ENCODE results near the gene CENPP. TPM values are rescaled to one million over a fixed set of nuclear protein-coding genes. Genes with fewer than 3 reads are reported as not detected.

CENPP gene
- total RNA-seq, 1 experiment from 2014 or later = 15.6 TPM

GRCh38 chr9:92639791-92640271 lies 314.1 kb downstream of the CENPP start:
- ChIA-PET CTCF (no interaction called here), POLR2A (ENCODE audit: low non-redundant PET) (no interaction called here)
- no TSS peak for BruUV-seq (replicated peaks)
- H3K36me3 ChIP-seq (ENCODE audit: insufficient read depth, low read length, poor library complexity, severe bottlenecking) = peaks cover 39% of the 10 kb centered on the region
- H3K27ac ChIP-seq (ENCODE audit: low read depth, low read length, poor library complexity, severe bottlenecking) = no peak overlapping the region
- intact Hi-C loops (cut with micrococcal nuclease; ENCODE audit: unreplicated experiment) = no loop called here
- no peaks in the 10 kb centered on the region for H3K27me3 ChIP-seq (replicated peaks; ENCODE audit: insufficient read depth, low read depth, low read length, poor library complexity)
- TF ChIP-seq CTCF (conservative IDR thresholded peaks at IDR 0.05; ENCODE audit: low read depth, low read length) = no peak
- no peak for TF ChIP-seq EZH2 (IDR thresholded peaks at IDR 0.05; ENCODE audit: borderline replicate concordance, low read depth, low read length, poor library complexity, severe bottlenecking)
- no peak overlapping the region for H3K4me3 ChIP-seq (ENCODE audit: low read depth, low read length, poor library complexity, severe bottlenecking)
- no peak for DNase-seq (ENCODE audit: low spot score)
- H3K4me1 ChIP-seq (ENCODE audit: insufficient read depth, low read length, poor library complexity, severe bottlenecking) = no peaks in the 10 kb centered on the region
- no peaks in the 10 kb centered on the region for H3K9me3 ChIP-seq (ENCODE audit: low read depth, low read length, poor library complexity, severe bottlenecking)

- peaks cover 39% of the 10 kb centered on the region for H3K36me3 ChIP-seq (ENCODE audit: insufficient read depth, low read length, poor library complexity, severe bottlenecking)
- no TSS peak for BruUV-seq (replicated peaks)
- CTCF ChIA-PET = no interaction called here
Measured at GRCh38 chr9:92640398-92641091, 314.8 kb downstream of the CENPP start.

GRCh38 chr9:92641092-92641809 lies 315.5 kb downstream of the CENPP start:
- CTCF ChIA-PET = no interaction called here

More at GRCh38 chr9:92640398-92641091, 314.8 kb downstream of the CENPP start:
- Histone ChIP-seq H3K27me3 (replicated peaks; ENCODE audit: insufficient read depth, low read depth, low read length, poor library complexity) (no peaks in the 10 kb centered on the region), H3K4me1 (ENCODE audit: insufficient read depth, low read length, poor library complexity, severe bottlenecking) (no peaks in the 10 kb centered on the region), H3K9me3 (ENCODE audit: low read depth, low read length, poor library complexity, severe bottlenecking) (no peaks in the 10 kb centered on the region), H3K27ac (ENCODE audit: low read depth, low read length, poor library complexity, severe bottlenecking) (no peak overlapping the region), H3K4me3 (ENCODE audit: low read depth, low read length, poor library complexity, severe bottlenecking) (no peak overlapping the region)
- TF ChIP-seq EZH2 (IDR thresholded peaks at IDR 0.05; ENCODE audit: borderline replicate concordance, low read depth, low read length, poor library complexity, severe bottlenecking) (no peak), CTCF (conservative IDR thresholded peaks at IDR 0.05; ENCODE audit: low read depth, low read length) (no peak)
- no peak for DNase-seq (ENCODE audit: low spot score)
- intact Hi-C loops (cut with micrococcal nuclease; ENCODE audit: unreplicated experiment) = no loop called here
- POLR2A ChIA-PET (ENCODE audit: low non-redundant PET) = no interaction called here

More at GRCh38 chr9:92641092-92641809, 315.5 kb downstream of the CENPP start:
- no peak for DNase-seq (ENCODE audit: low spot score)
- Histone ChIP-seq H3K36me3 (ENCODE audit: insufficient read depth, low read length, poor library complexity, severe bottlenecking) (peaks cover 39% of the 10 kb centered on the region), H3K27me3 (replicated peaks; ENCODE audit: insufficient read depth, low read depth, low read length, poor library complexity) (no peaks in the 10 kb centered on the region), H3K9me3 (ENCODE audit: low read depth, low read length, poor library complexity, severe bottlenecking) (no peaks in the 10 kb centered on the region), H3K4me3 (ENCODE audit: low read depth, low read length, poor library complexity, severe bottlenecking) (no peak overlapping the region), H3K4me1 (ENCODE audit: insufficient read depth, low read length, poor library complexity, severe bottlenecking) (no peaks in the 10 kb centered on the region), H3K27ac (ENCODE audit: low read depth, low read length, poor library complexity, severe bottlenecking) (no peak overlapping the region)
- POLR2A ChIA-PET (ENCODE audit: low non-redundant PET) = no interaction called here
- BruUV-seq (replicated peaks) = no TSS peak
- intact Hi-C loops (cut with micrococcal nuclease; ENCODE audit: unreplicated experiment) = no loop called here
- TF ChIP-seq CTCF (conservative IDR thresholded peaks at IDR 0.05; ENCODE audit: low read depth, low read length) (no peak), EZH2 (IDR thresholded peaks at IDR 0.05; ENCODE audit: borderline replicate concordance, low read depth, low read length, poor library complexity, severe bottlenecking) (no peak)

Data from A673 (cell line).